GM21515 (cell line): ENCODE results near the gene PRSS53.

Experiments used
- ATAC-seq: cut with Tn5 transposase; IDR thresholded peaks from one replicate; pipeline ENCODE4 v1.9.1; 2021; ENCODE audit not compliant: unreplicated experiment

The PRSS53 gene

GRCh38 chr16:31094424-31095120 is 5.8 kb upstream of the PRSS53 start, which contains the start of gene VKORC1:
Gene VKORC1, minus strand, starts transcription at chr16:31094797. Its CDS starts 68 bp downstream, at chr16:31094729.
- ATAC-seq: peak; percentile 73

DNA sequence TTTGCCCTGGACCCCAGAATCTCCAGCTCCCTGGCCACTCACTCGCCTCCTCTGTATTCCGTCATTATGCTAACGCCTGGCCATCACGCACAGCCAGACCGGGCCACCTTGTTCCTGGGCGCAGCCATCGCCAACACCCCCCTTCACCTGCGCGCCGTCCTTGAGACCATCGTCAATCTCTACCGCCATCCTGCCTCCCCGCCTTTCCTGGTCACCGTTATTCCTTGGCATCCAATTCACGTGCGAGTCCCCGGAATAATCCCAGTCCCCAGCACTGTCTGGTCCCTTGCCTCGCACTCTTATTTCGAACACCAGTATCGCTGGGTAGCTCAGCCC is 5.3 kb upstream of the PRSS53 start:
- no peak for ATAC-seq

GRCh38 chr16:31093132-31093703 is 4.5 kb upstream of the PRSS53 start:
- no peak for ATAC-seq

- no peak for ATAC-seq
Observed at GRCh38 chr16:31092330-31092729, 3.6 kb upstream of the PRSS53 start.

DNA sequence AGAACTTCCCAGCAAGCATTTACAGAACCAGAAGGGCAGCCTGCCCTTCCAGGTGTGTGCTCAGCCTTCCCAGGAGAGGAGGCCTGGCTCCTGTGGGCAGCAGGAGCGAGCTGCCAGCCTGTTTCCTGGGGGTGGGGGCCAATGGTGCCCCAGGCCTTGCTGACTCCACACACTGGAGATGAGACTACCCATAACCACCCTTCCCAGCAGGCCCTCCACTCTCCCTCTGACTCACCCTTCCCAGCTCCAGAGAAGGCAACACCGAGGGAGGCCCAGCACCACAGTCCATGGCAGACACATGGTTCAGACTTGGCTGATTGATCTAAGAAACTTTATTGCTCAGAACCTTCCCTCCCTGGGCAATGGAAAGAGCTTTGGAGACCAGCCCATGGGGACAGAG is 1.8 kb upstream of the PRSS53 start:
- no peak for ATAC-seq

GRCh38 chr16:31089199-31089598 is 456 bp upstream of the PRSS53 start:
- no peak for ATAC-seq

DNA sequence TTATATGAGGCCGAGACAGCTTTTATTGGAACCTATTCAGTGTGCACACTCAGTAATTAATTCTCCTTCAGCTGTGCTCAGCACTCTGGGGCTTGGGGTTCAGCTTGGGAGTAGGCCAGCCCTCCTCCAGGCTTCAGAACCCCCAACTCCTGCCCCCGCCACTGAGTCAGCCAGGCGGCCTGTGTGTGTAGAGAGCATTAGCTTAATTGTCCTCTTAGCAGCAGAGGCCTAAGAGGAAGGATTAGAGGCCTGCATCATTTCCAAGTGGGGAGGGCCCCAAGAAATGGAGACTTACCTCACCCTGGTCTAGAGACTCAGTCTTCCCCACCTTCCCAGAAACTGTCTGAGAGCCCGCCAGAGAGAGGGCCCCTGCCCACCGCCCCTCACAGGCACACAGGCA is 772 bp downstream of the PRSS53 start:
- ATAC-seq: no peak

GRCh38 chr16:31087481-31087880 is 1.3 kb downstream of the PRSS53 start:
- no peak for ATAC-seq

GRCh38 chr16:31086629-31086906 is 2.2 kb downstream of the PRSS53 start:
- no peak for ATAC-seq

DNA sequence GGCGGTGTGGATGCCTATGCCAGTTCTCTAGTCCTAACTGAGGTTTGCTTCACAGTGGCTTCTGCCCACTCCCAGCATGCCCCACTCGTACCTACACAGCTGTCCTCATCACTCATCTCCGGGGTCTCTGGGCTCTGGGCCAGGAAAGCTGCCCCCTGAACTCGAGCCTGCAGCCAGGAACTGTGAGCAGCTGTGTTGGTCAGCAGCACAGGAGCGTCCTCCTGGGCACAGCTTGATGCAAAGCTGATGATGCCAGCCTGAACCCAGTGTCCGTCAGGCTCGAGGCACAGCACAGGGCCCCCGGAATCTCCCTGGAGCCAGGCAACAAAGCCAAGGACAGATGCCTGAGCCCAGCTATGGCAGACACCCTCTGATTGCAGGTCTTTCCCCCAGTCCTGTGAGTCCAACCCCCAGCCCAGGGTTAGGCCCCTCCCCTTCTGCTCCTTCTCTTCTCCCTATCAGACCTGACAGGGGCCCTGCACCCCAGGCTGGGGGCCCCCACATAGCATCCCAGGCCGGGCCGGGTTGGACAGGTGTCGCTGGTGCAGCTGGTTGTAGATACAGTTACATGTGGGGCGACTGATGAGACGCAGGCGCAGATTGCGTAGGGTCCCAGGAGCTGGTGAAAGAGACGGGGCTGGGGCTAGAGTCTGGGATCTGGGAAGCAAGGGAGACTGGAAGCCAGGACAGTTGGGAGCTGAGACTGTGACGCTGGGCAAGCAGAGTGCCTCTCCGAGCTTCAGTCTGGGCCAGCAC is 2.7 kb downstream of the PRSS53 start:
- ATAC-seq: no peak

DNA sequence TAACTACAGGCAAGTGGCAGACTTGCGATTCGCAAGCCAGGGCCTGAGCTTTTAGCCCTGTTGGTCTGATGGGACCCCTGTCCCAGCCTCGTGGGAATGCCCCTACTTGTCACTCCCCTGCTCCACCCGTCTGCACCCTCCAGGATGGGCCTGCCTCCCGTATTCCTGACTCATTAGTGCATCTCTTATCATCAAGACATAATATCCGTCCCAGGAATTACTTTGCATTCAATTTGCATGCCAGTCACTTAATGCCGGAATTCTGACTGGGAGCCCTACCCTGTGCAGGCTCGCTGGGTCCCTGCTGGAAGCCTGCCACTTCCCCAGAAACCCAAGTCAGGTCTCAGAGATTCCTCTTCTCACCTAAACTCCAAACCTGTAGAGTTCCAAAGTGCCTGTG is 3.3 kb downstream of the PRSS53 start:
- no peak for ATAC-seq

DNA sequence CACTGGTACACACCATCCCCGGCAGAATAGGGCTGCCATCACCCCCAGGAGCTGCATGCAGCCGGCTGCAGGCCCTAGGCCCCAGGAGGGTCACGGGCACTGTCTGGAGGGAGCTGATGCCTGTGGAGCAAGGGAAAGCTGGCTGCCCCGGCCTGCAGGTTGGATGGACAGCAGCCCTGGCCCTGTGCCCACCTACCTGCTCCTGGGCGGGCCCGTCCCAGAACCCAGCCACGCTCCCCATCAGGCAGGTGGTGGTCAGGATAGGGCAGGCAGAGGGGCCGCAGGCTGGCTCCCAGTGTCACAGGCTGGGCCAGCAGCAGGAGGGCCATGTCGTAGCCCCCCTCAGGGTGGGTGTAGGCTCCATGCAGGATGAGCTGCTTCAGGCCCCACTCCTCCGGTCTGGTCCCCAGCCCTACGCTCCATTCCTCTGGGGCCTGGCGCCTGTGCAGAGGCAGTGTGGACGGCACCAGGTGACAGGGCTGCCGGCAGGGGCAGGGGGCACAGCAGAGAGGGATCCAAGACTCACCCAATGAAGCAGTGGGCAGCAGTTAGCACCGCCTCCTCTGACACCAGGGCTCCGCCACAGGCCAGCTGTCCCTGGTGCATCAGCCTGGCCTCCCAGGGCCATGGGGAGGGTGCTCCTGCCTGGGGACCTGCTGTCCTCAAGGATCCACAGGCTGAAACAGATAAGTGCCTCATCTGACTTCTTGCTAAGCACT is 4.0 kb downstream of the PRSS53 start:
- no peak for ATAC-seq

- no peak for ATAC-seq
Observed at GRCh38 chr16:31083981-31084380, 4.8 kb downstream of the PRSS53 start.

GRCh38 chr16:31083556-31083955 is 5.2 kb downstream of the PRSS53 start:
- no peak for ATAC-seq

DNA sequence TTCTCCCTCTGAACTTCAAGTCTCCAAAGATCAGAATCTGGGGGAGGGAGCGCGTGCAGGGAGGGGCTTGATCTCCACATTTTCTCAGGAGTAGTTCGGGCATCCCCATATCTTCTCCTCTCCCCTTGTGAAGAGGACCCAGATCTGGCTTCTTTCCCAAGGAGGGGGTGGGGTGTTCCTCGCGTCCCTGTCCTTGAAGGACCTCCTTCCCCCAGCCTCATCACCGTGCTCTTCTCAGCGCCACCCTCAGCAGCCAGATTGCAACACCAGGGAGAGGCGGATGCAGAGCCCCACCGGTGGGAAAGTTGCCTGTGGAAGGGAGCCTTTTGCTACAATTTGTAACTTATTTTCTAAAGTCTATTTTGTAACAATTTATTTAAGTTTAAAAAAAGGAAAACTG is 5.7 kb downstream of the PRSS53 start:
- ATAC-seq: no peak

DNA sequence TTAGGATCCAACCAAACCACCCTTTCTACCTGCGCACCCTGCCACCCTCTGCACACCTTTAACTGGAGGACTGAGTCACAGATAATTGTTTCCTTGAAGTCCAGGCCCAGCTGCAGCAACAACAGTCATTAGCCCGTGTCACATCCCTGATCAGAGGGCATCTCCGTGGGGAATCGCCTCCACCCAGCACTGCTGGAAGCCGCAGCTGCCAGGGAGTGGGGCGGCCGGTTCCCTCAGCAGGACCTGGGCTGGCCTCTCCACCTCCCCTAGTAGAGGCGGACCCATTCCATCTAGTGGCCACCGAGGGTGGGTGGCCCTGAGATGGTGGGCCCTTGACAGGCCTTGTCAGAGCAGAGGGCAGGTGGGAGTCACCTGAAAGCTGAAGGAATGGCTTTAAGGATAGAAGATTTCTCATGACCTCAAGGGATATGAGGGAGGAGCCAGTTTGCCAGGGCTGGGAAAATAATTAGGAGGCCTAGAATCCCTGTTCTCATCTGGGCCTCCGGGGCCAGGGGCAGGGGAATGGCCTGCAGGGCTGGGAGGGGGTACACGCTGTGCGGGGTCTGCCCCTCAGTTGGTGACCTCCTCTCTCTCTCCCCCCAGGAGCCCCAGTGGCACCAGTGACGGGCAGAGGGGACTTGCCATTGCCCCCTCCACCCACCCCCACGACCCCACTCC is 6.2 kb downstream of the PRSS53 start:
- ATAC-seq: no peak

GRCh38 chr16:31081428-31082351 is 7.1 kb downstream of the PRSS53 start:
- no peak for ATAC-seq

GRCh38 chr16:31080756-31081419 is 7.9 kb downstream of the PRSS53 start:
- no peak for ATAC-seq

GRCh38 chr16:31080035-31080629 is 8.6 kb downstream of the PRSS53 start:
- ATAC-seq: no peak
